HG02973 (cell line): ENCODE data around the gene ASPG.

Experiments used
- ATAC-seq: cut with Tn5 transposase; IDR thresholded peaks from one replicate; pipeline ENCODE4 v1.9.1; 2021; ENCODE audit warnings: moderate library complexity; ENCODE audit not compliant: unreplicated experiment

ASPG gene

DNA sequence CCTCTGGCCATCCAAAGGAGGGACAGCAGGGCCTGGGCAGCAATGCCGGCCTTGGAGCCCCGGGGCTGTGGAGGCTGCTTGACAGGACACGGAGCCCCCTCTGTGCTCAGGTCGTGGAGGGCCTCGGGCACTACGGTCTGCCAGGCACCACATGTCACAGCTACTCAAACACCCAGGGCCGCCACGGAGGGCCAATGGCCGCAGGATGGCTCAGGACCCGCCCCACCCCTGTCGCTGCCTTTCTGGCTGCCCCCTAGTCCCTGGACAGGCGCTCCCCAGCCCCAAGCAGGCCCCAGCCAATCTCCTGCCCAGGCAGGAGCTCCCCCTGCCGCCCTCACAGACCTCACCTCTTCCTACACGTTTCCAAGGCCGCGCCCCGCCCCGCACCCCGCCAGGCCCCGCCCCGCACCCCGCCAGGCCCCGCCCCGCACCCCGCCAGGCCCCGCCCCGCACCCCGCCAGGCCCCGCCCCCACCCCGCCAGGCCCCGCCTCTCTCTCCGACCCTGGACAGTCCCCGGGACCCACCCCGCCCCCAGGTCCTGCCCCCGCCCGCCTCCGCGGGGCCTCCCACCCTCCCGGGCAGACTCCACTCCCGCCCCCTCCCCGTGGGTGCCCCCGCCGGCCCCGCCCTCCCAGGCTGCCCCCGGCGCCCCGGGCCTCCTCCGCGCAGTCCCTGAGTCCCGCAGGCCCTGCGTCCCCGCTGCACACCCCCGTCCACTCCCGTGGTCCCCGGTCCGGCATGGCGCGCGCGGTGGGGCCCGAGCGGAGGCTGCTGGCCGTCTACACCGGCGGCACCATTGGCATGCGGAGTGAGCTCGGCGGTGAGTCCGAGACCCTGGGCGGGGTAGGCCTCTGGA lies at the start of gene ASPG:
TSS of gene ASPG (plus strand) at position 669 of the 857 bp plus-strand sequence. CDS start at position 740, 71 bp downstream.
- ATAC-seq, result no peak

DNA sequence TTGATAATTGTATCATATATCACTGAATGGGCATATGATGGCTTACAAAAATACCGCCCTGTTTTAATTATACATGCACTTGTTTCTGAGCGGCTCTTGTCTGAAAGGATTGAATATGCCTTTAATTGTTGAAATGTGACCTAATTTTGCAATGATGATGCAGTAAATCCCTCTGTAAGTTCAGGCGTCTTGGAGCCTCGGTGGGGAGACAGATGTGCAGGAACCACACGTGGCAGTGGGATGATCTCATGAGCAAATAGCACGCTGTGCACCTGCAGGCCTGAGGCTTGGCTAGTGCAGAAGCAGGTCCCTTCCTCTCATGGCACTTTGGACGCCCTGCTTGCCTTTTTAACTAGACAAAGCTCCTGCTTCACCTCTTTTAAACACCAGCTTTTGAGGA lies 49.3 kb upstream of the ASPG start:
- no peak for ATAC-seq

DNA sequence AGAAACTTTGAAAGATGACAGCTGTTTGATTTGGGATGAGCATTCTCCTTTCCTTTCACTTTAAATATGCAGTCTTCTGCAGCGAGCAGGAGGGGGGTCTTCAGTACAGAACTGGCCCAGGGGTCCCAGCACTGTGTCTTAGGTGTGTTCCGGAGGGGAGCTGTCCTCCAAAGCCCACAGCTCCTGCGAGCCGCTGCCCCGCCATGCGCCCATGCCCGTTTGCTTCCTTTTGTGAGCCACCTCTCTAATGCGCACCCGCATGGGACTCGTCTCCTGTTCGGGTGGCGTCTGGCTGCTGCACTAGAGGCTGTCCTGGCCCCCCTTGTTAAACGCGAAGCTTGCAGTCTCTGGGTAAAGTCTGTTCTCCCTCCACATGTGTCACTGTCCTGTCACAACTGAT lies 48.4 kb upstream of the ASPG start:
- ATAC-seq, result no peak

DNA sequence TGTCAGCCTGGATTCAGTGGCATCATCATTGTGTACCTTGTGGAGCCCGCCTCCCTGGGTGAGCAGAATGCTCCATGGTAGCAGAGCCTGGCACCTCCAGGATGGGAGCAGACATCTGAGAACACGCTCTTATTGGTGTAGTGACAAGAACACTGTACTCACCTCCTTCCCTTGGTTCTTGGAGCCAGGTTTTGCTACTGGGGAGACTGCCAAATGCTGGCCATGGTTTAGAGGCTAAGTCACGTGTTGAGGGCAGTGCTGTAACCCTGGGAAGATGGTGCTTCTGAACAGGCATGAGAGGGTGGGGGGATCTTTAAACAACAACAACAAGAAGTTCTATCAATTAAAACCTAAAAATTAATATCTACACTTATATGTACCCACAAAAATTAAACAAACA lies 47.6 kb upstream of the ASPG start:
- no peak for ATAC-seq

DNA sequence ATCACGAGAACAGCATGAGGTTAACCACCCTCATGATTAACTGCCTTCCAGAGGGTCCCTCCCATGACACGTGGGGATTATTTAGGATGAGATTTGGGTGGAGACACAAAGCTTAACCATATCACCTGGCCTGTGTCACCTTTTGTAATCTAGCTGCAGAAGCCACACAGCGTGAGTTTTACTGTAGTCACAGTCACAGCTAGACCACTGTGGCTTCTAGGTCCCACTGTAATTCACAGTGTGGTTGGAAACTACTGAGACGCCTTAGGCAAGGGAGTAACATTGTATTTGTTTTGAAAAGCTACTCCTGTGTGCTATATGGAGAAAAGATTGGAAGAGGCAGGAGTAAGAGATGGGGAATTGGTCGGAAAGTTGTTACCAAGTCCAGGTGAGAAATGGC lies 46.3 kb upstream of the ASPG start:
- no peak for ATAC-seq

DNA sequence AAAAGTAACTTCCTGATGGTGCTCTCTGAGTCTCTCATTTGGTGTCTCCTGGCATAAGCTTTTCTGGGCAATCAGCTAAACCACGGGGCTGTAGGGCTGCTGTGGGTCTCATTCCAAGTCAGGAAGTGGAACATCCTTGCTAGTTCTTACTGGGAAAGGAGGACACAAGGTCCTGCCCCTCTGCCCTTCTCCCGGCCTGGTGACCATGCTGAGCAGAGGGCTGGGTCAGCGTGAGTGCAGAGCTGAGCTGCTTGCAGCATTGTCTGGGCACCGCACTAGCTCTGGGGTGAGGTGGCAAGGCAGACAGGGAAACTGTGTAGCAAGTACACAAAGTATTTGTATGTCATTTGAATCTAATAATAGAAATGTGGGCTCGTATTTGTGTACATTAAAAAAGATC lies 45.0 kb upstream of the ASPG start:
- ATAC-seq, result no peak

DNA sequence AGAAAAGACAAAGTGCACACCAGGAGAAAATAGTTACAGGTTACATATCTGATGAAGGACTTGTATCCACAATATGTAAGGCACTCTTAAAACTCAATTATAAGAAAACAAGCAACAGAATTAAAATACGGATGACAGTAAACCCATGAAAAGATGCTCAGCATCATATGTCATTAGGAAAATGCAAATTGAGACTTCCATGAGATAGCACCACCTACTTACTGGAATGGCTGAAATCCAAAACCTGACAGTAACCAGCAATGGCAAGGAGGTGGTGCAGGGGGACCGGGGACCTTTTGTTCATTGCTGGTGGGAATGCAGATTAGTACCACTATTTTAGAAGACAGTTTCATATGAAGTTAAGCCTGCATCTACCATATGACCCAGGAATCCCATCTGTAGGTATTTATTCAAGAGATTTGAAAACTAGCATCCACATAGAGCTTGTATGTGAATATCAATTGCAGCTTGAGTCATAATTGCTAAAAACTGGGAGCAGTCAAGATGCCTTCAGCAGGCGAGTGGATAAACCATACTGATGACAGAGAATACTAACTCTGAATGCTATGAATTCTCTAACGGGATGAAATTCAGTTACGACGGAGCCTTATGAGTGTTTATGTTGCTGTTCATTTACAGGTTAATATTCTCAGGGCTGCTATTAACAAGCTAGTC lies 43.9 kb upstream of the ASPG start:
- no peak for ATAC-seq

DNA sequence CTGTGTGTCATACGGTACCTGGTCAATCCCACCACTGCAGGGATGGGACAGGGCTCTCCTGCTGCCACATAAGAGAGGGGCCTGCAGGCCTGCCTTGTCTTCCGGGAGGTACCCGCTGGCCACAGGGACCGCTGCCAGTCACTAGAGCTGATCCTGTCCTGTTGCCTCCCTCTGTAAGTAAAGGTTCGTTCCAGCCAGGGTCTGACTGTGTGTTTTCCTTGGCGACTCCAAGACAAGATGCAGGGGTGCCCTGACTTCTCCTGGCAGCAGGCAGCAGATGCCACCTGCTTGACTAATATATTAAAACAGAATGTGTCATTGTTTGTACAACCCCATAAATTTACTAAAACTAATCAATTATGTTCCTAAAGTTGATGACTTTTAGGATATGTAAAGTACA lies 41.5 kb upstream of the ASPG start:
- no peak for ATAC-seq

DNA sequence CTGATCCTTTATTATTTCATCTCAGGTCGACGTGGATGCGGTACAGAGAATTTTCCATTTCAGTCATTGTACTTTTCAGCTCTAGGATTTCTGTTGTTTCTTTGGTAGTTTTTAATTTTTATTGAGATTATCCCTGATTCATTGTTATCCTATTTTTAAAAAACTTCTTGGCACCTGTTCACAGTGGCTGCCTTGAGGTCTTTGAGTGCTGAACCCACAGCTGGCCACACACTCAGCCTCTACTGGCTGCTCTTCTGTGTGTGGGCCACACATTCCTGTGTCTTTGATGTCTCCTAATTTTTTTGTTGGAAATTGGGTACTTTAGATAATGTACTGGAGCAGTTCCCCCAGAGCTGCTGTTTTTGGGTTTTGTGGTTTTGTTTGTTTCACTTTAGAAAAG lies 37.7 kb upstream of the ASPG start:
- ATAC-seq, result no peak

DNA sequence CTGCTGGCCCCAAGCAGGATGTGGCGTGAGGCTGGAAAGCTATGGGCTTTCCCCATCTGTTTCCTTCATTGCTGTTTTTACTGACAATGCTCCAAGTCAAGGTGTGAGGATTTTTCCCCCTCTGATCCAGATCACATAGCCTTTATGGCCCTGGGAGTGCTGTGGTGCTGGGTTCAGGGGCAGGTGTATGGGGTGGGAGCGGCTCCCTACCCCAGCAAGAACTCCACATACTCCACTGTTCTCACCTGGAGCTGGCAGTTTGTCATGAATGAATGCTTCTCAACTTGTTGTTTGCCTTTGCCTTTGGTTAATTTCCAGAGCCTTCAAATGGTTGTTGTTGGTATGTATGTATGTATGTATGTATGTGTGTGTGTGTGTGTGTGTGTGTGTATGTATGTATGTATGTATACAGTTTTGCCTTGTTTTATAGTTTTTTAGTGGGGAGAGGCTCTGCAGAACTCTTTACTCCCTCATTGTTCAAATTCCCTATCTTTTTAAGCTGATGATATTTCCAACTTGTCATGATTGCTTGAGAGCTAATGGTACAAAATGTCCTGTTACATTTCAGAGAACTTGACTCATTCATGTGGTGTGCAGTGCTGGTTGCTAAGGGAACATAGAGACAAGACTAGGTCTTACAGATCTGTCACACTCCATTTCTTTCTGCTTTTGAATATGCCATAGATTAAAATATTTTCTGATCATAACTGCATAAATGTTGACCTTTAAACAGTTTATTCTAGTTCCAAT lies 36.6 kb upstream of the ASPG start:
- ATAC-seq, result no peak

DNA sequence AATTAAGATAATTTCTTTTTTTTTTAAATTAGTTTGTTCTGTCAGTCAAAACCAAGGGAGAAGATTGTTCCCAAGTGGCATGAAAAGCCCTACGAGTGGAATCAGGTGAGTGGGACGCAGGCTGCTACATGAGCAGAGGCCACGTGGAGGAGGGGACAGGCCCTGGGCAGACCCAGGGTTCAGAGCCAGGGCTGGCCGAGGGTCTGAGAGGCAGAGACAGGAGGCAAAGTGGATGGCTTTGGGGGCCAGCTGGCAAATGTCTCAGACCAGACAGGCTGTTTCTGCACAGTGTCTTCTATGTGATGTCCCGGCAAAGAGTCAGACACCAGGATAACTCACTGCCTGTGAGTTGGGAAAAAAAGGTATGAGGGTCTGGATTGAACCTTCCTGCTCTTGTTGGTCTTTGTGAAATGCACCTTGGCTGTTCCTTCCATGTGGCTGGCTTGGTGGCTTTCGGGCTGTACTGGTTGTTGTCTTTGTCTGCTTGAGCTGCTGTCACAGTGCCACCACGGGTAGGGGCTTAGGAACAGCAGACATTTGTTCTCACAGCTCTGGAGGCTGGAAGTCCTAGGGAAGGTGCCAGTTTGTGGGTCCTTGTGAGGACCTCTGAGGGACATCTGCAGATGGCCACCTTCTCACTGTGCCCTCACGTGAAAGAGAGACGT lies 35.8 kb upstream of the ASPG start:
- ATAC-seq, result no peak

DNA sequence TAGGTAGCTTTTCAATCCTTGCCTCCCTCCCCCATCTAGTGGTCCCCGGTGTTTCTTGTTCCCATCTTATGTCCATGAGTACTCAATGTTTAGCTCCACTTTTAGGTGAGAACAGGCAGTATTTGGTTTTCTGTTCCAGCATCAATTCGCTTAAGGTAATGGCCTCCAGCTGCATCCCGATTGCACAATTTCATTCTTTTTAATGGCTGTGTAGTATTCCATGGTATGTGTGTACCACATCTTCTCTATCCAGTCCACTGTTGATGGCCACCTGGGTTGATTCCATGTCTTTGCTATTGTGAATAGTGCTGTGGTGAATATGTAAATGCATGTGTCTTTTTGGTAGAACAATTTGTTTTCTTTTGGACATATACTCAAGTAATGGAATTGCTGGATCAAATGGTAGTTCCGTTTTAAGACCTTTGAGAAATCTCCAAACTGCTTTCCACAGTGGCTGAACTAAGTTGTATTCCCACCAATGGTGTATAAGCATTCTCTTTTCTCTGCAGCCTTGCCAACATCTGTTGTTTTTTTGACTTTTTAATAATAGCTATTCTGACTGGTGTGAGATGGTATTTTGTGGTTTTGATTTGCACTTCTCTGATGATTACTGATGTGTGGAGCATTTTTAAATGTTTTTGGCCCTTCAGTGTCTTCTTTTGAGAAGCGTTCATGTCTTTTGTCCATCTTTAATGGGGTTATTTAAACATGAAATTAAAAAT lies 34.2 kb upstream of the ASPG start:
- ATAC-seq, result no peak

DNA sequence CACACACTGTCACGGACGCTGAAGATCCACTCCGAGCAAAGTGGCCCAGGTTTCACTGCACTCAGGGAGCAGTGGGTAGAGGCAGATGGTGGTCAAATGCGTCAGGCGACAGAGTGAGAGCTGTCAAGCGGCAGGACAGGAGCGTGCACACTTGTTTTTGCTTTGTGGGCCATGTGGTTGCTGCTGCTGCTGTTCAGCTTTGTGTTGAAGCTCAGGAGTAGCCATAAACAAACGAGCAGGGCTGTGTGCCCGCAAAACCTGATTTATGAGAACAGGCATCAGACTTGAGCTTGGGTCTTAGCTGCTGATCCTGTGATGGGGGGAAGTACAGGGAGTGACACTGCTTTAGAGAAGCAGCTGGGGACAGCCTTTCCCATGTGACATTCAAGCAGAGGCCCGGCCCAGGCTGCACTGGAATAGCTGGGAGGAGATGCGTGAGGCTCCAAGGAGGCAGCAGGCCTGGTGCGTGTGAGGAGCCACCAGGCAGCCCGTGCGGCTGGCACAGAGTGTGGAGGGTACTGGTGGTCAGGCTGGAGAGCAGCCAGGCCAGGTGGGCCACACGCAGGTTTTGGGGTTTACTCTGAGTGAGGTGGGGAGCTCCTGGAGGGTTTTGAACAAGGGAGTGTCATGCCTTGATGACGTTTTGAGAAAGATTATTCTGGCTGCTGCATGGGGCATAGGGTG lies 31.1 kb upstream of the ASPG start:
- no peak for ATAC-seq

DNA sequence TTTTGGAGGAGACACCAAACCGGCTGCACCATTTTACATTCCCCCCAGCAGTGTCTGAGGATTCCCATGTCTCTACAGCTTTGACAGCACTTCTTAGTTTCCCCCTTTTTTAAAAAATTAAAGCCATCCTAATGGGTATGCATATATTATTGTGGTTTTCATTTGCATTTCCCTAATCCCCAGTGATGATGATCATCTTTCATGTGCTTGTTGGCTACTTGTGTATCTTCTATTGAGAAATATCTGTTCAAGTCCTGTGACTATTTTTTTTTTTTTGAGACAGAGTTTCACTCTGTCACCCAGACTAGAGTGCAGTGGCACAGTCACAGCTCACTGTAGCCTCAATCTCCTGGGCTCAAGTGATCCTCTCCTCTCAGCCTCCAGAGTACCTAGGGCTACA lies 23.2 kb upstream of the ASPG start:
- no peak for ATAC-seq

DNA sequence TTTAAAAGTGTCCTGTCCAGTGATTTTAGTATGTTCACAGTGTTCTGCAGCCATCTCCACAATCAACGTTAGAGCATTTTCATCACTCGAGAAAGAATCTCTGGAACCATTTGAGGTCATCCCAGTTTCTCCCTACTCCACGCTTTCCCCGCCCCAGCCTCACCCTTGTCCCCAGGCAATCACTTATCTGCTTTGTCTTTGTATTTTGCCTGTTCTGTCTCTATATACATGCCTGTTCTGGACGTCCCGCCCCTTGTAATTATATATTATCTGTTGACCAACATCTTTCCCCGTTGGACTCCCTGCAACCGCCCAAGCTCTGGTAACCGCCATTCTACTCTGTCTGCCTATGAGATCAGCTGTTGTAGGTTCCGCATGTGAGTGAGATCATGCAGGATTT lies 21.5 kb upstream of the ASPG start:
- no peak for ATAC-seq

DNA sequence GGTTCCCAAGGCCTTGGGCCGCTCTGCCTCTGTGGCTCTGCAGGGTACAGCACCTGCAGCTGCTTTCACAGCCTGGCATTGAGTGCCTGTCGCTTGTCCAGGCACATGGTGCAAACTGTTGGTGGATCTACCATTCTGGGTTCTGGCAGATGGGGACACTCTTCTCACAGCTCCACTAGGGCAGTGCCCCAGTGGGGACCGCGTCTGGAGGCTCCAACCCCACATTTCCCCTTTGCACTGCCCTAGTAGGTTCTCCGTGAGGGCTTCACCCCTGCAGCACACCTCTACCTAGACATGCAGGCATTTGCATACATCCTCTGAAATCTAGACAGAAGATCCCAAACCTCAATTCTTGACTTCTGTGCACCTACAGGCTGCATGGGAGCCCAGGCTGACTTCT lies 19.2 kb upstream of the ASPG start:
- no peak for ATAC-seq

DNA sequence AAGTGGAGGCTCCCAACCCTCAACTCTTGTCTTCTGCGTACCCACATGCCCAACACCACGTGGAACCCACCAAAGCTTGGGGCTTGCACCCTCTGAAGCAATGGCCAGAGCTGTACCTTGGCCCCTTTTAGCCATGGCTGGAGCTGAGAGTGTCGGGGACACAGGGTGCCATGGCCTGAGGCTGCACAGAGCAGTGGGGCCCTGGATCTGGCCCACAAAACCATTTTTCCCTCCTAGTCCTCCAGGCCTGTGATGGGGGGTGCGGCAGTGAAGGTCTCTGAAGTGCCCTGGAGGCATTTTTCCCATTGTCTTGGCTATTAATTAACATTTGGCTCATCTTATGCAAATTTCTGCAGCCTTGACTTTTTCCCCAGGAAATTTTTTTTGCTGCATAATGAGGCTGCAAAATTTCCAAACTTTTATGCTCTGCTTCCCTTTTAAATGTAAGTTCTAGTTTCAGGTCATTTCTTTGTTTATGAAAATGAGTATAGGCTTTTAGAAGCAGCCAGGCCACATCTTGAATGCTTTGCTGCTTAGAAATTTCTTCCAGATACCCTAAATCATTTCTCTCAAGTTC lies 18.7 kb upstream of the ASPG start:
- ATAC-seq, result no peak

DNA sequence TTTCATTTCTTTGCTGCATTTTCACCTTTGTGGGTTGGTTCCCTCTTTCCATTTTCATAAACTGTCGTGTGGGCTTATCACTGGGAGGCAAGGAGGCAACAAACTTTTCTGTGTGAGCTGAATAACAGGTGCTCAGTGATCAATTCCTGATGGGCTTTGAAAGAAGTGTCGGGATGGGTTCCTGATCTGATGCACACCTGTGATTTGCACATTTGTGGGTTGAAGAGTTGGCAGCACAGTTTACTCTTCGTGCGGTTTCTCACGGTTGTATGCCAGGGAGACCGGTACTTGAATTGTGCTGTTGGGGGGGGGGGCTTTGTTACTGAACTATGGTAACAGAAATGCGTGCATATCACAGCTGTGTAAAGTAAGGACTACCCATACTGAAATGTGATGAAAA lies 16.0 kb upstream of the ASPG start:
- no peak for ATAC-seq

DNA sequence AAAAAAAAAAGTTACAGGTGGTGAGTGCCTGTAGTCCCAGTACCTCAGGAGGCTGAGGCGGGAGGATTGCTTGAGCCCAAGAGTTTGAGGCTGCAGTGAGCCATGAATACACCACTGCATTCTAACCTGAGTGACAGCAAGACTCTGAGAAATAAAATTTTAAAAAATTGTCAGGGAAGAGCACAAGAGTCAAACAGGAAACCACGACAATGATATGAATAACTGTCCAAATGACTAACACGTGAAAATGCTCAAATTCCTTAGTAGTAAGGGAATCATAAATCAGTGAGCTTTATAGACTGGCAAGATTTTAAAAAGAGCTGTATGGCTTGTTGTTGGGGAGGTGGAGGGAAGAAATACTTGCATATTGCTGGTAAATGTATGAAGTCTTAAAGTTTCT lies 12.9 kb upstream of the ASPG start:
- no peak for ATAC-seq

DNA sequence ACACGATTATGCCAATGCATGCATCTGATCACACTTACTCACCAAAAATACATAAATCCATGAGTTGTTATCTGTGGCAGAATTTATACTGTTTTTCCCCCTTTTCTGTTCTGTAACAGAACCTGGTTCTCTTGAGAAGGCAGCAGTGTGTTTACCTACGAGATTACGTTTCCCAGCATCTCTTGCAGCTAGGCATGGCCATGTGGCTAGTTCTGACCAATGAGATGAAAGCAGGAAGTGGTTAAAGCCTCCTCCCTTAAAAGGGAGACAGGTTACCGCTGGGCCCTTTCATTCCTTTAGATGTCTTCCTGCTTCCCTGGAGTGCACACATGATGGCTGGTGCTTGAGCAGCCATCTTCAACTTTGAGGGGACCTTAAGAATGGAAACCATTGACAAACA lies 11.7 kb upstream of the ASPG start:
- no peak for ATAC-seq
